Natural killer cell (primary cell): Measurements from ENCODE around the gene BMP6. TPM values are rescaled to one million over a fixed set of nuclear protein-coding genes. Genes with fewer than 3 reads are reported as not detected.

Experiments used
- ATAC-seq, 3 donors: fragments of 150-1000 bp in 2 of 3; fragments of 200-7000 bp in 1 of 3; cut with Tn5 transposase; 1 replicate in 1 of 3; 2 replicates in 2 of 3; pipeline ENCODE4 v1.10.0; 2021; ENCODE audit warnings: mild to moderate bottlenecking in 2 of 3, moderate library complexity in 2 of 3
- DNase-seq, 2 donors: peaks; one replicate each; pipeline versions ENCODE4 v3.0.0 to v3.0.0-alpha.2; 2013 to 2021; ENCODE audit warnings: mixed read lengths in 1 of 2
- H3K27ac ChIP-seq: one replicate; pipeline ENCODE4 v1.5.1; 2013; ENCODE audit warnings: mild to moderate bottlenecking, low read length
- H3K27me3 ChIP-seq: one replicate; pipeline ENCODE4 v1.6.1; 2013; ENCODE audit warnings: low read length; ENCODE audit not compliant: control insufficient read depth, insufficient read depth
- H3K36me3 ChIP-seq: one replicate; pipeline ENCODE4 v1.6.1; 2013; ENCODE audit warnings: low read length; ENCODE audit not compliant: control insufficient read depth, insufficient read depth
- H3K4me1 ChIP-seq: one replicate; pipeline ENCODE4 v1.6.1; 2013; ENCODE audit warnings: low read length; ENCODE audit not compliant: control insufficient read depth, insufficient read depth
- H3K4me3 ChIP-seq: one replicate; pipeline ENCODE4 v1.5.1; 2013; ENCODE audit warnings: low read length
- H3K9me3 ChIP-seq: one replicate; pipeline ENCODE4 v1.6.1; 2013; ENCODE audit warnings: low read length; ENCODE audit not compliant: control insufficient read depth, insufficient read depth
- H3K27ac Mint-ChIP-seq, 2 donors: one replicate each; pipeline ENCODE4 v1.8.0; 2022; ENCODE audit warnings: mild to moderate bottlenecking in 2 of 2, mixed read lengths in 2 of 2, moderate library complexity in 1 of 2
- H3K27me3 Mint-ChIP-seq, 2 donors: one replicate each; pipeline ENCODE4 v1.8.0; 2022; ENCODE audit warnings: low read depth in 2 of 2, mixed read lengths in 2 of 2
- H3K36me3 Mint-ChIP-seq: one replicate; pipeline ENCODE4 v1.8.0; 2022; ENCODE audit warnings: mixed read lengths
- H3K4me1 Mint-ChIP-seq, 2 donors: one replicate each; pipeline ENCODE4 v1.8.0; 2022; ENCODE audit warnings: mixed read lengths in 2 of 2
- H3K4me3 Mint-ChIP-seq: one replicate; pipeline ENCODE4 v1.8.0; 2022; ENCODE audit warnings: mild to moderate bottlenecking, moderate library complexity, mixed read lengths
- H3K9me3 Mint-ChIP-seq, 2 donors: one replicate each; pipeline ENCODE4 v1.8.0; 2022; ENCODE audit warnings: mixed read lengths in 2 of 2
- CTCF ChIP-seq: fragments of 200-600 bp; IDR thresholded peaks from one replicate; pipeline ENCODE4 v1.8.0; 2022; ENCODE audit warnings: antibody characterized with exemption
- WGBS: methylation state at CpG from one replicate; pipeline ENCODE4 v1.1.7; 2013; ENCODE audit warnings: missing lambda C conversion rate; ENCODE audit not compliant: insufficient coverage; 5-methylcytosine and 5-hydroxymethylcytosine counted together
- intact Hi-C: fragments of 100-400 bp; cut with micrococcal nuclease; formaldehyde crosslinking; loops from one replicate; pipeline ENCODE4 v1.14.2; 2022
- total RNA-seq, 4 donors: library from RNA; stranded (reverse); fragments of 120-200 nt in 1 of 4; gene quantifications; one replicate each; pipeline versions ENCODE4 v1.2.3 to v1.2.4, GENCODE V29; 2013 to 2022

BMP6 gene
- total RNA-seq, 3 donors from 2014 or later (not counting 1 experiment from before 2014, with no cell fraction given), result 0.25 to 2.6 (median 0.73) TPM

DNA sequence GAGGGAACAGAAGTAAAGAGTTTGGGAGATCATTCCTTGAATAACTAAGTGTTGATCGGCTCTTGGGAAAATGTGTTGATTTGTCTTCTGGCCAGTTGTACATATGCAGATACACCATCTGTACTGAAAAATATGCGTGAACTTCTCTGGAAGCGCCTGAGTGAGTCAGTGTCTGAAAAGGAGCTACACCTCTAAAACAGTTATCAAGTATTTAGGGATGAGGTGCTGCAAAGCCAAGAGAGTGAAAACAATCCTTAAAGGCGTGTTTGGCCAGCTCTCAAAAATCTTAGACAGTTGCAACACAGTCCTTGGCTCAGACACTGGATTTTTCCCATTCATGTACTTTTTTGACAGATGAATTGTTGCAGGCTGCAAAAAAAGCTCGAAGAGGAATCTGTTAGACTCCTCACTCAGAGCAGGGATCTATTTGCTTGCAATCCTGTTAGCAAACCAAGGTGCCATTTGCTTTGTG, 61.3 kb downstream of the BMP6 start:
- H3K9me3 ChIP-seq, result no peaks in the 10 kb centered on the region
- H3K36me3 ChIP-seq, result no peaks in the 10 kb centered on the region
- Mint-ChIP-seq H3K4me1 (no peaks in the 10 kb centered on the region), H3K27ac (no peak overlapping the region), H3K27me3 (peaks cover 7 to 13% of the 10 kb centered on the region in 2 donors), H3K4me3 (no peak overlapping the region), H3K9me3 (peaks cover 0 to 2% of the 10 kb centered on the region in 2 donors), H3K36me3 (no peaks in the 10 kb centered on the region)
- H3K27ac ChIP-seq, result no peak overlapping the region
- DNase-seq (no peak), ATAC-seq (no peak)
- H3K4me3 ChIP-seq, result no peak overlapping the region
- H3K27me3 ChIP-seq, result no peaks in the 10 kb centered on the region
- intact Hi-C loops, result no loop called here
- TF ChIP-seq CTCF, result no peak
- WGBS, result 87% methylated on average over 5 of the region's 5 CpGs
- H3K4me1 ChIP-seq, result no peaks in the 10 kb centered on the region

GRCh38 chr6:7787731-7788130, 61.8 kb downstream of the BMP6 start:
- DNase-seq (no peak), ATAC-seq (no peak)
- intact Hi-C loops, result no loop called here
- H3K9me3 Mint-ChIP-seq, result peaks cover 0 to 2% of the 10 kb centered on the region in 2 donors
- no peak overlapping the region for H3K4me3 Mint-ChIP-seq
- H3K4me1 Mint-ChIP-seq, result no peaks in the 10 kb centered on the region
- no peak for TF ChIP-seq CTCF
- Histone ChIP-seq H3K36me3 (no peaks in the 10 kb centered on the region), H3K4me1 (no peaks in the 10 kb centered on the region), H3K27ac (no peak overlapping the region), H3K9me3 (no peaks in the 10 kb centered on the region), H3K4me3 (no peak overlapping the region), H3K27me3 (no peaks in the 10 kb centered on the region)
- H3K27ac Mint-ChIP-seq, result no peak overlapping the region
- WGBS, result no CpG with 5 or more reads among the region's 2 CpGs
- H3K27me3 Mint-ChIP-seq, result peaks cover 7 to 13% of the 10 kb centered on the region in 2 donors
- H3K36me3 Mint-ChIP-seq, result no peaks in the 10 kb centered on the region

GRCh38 chr6:7794509-7794908, 68.6 kb downstream of the BMP6 start:
- DNase-seq (no peak), ATAC-seq (no peak)
- no peaks in the 10 kb centered on the region for H3K9me3 ChIP-seq
- Mint-ChIP-seq H3K9me3 (peaks cover 0 to 4% of the 10 kb centered on the region in 2 donors), H3K4me1 (no peaks in the 10 kb centered on the region), H3K4me3 (no peak overlapping the region), H3K36me3 (no peaks in the 10 kb centered on the region), H3K27ac (no peak overlapping the region), H3K27me3 (peaks cover 26 to 32% of the 10 kb centered on the region in 2 donors)
- H3K36me3 ChIP-seq, result no peaks in the 10 kb centered on the region
- TF ChIP-seq CTCF, result no peak
- intact Hi-C loops, result no loop called here
- WGBS, result 79% methylated on average over 1 of the region's 2 CpGs
- no peaks in the 10 kb centered on the region for H3K27me3 ChIP-seq
- no peak overlapping the region for H3K4me3 ChIP-seq
- no peaks in the 10 kb centered on the region for H3K4me1 ChIP-seq
- no peak overlapping the region for H3K27ac ChIP-seq

GRCh38 chr6:7797386-7797785, 71.5 kb downstream of the BMP6 start:
- H3K4me1 Mint-ChIP-seq, result no peaks in the 10 kb centered on the region
- no CpG with 5 or more reads among the region's 2 CpGs for WGBS
- no peaks in the 10 kb centered on the region for H3K36me3 ChIP-seq
- no peak overlapping the region for H3K27ac Mint-ChIP-seq
- intact Hi-C loops, result no loop called here
- peaks cover 19% of the 10 kb centered on the region in 2 donors for H3K27me3 Mint-ChIP-seq
- H3K4me3 ChIP-seq, result no peak overlapping the region
- H3K4me3 Mint-ChIP-seq, result no peak overlapping the region
- DNase-seq (no peak), ATAC-seq (no peak)
- no peaks in the 10 kb centered on the region for H3K36me3 Mint-ChIP-seq
- H3K27me3 ChIP-seq, result no peaks in the 10 kb centered on the region
- H3K4me1 ChIP-seq, result no peaks in the 10 kb centered on the region
- H3K9me3 Mint-ChIP-seq, result peaks cover 0 to 2% of the 10 kb centered on the region in 2 donors
- H3K9me3 ChIP-seq, result no peaks in the 10 kb centered on the region
- no peak overlapping the region for H3K27ac ChIP-seq
- TF ChIP-seq CTCF, result no peak
